HepG2 (cell line): ENCODE results near the gene ASPM. TPM values are rescaled to one million over a fixed set of nuclear protein-coding genes. Genes with fewer than 3 reads are reported as not detected.
A peak's percentile ranks its signal among the peaks of the same experiment; 100 is the strongest.

Experiments used
- ATAC-seq: fragments of 200-7000 bp; cut with Tn5 transposase; 3 replicates; pipeline ENCODE4 v1.9.1; 2020; ENCODE audit warnings: mild to moderate bottlenecking, moderate library complexity
- BruUV-seq: library from RNA; stranded (reverse); fragments of 400-500 nt; replicated peaks from 2 replicates; lab custom pipeline; 2021; lab: Mats Ljungman, UMichigan
- CTCF ChIA-PET: fragments of 300-600 bp; formaldehyde crosslinking; extraction: SDS; loops from one replicate; lab custom pipeline; 2021; ENCODE audit warnings: low total read pairs, inconsistent platforms, low intra/inter-chr PET ratio; lab: Yijun Ruan, JAX
- POLR2A ChIA-PET: fragments of 350-600 bp; sonication (Branson Sonifier 250); formaldehyde crosslinking; loops from one replicate; lab custom pipeline; 2020; ENCODE audit warnings: antibody characterized with exemption, inconsistent platforms; lab: Yijun Ruan, JAX
- DNase-seq: peaks from one replicate; pipeline ENCODE4 v3.0.0-alpha.2; 2015; ENCODE audit warnings: low spot score
- FAIRE-seq: peaks from 3 replicates; lab custom pipeline; 2011; peaks lifted over from hg19 to GRCh38; lab: Jason Lieb, UNC
- H2AFZ ChIP-seq: one replicate; pipeline ENCODE4 v1.6.1; 2011; ENCODE audit warnings: low read length, inconsistent platforms
- H3K27ac ChIP-seq: fragments of 300-600 bp; 3 replicates; pipeline ENCODE4 v1.8.0; 2011; ENCODE audit warnings: mixed run types, mild to moderate bottlenecking, mixed read lengths, low read length, inconsistent platforms; ENCODE audit not compliant: insufficient read depth; ENCODE audit errors: extremely low read length
- H3K27me3 ChIP-seq, 2 experiments: fragments of 200-600 bp in 1 of 2; 2 replicates in 1 of 2; 3 replicates in 1 of 2; pipeline versions ENCODE4 v1.6.0 to v1.8.0; 2011; ENCODE audit warnings: low read length in 2 of 2, mild to moderate bottlenecking in 2 of 2, moderate library complexity in 2 of 2, inconsistent platforms in 1 of 2; ENCODE audit not compliant: insufficient read depth in 2 of 2, control insufficient read depth in 1 of 2
- H3K36me3 ChIP-seq, 2 experiments: fragments of 200-600 bp in 1 of 2; replicated peaks in 1 of 2; 2 replicates in 1 of 2; 3 replicates in 1 of 2; pipeline versions ENCODE4 v1.5.1 to v1.8.0; 2011; ENCODE audit warnings: low read length in 2 of 2, inconsistent platforms in 1 of 2; ENCODE audit not compliant: insufficient read depth in 2 of 2, control insufficient read depth in 1 of 2
- H3K4me1 ChIP-seq: 2 replicates; pipeline ENCODE4 v1.5.1; 2012; ENCODE audit warnings: low read length, inconsistent platforms; ENCODE audit not compliant: insufficient read depth
- H3K4me2 ChIP-seq: 2 replicates; pipeline ENCODE4 v1.6.0; 2011; ENCODE audit warnings: low read depth, low read length, inconsistent platforms
- H3K4me3 ChIP-seq, 3 experiments: fragments of 200-600 bp in 1 of 3; sonication (generic), shearing (Covaris generic) in 1 of 3; replicated peaks in 1 of 3; 2 replicates each; pipeline ENCODE4 v1.5.1; 2011 to 2016; ENCODE audit warnings: low read length in 3 of 3, inconsistent platforms in 2 of 3, low read depth in 2 of 3, mild to moderate bottlenecking in 2 of 3, control low read depth in 1 of 3, mixed read lengths in 1 of 3; ENCODE audit not compliant: insufficient read depth in 1 of 3
- H3K79me2 ChIP-seq: one replicate; pipeline ENCODE4 v1.6.1; 2011; ENCODE audit warnings: low read length, inconsistent platforms; ENCODE audit not compliant: insufficient read depth
- H3K9ac ChIP-seq: 2 replicates; pipeline ENCODE4 v1.6.0; 2011; ENCODE audit warnings: mild to moderate bottlenecking, low read depth, low read length, inconsistent platforms; ENCODE audit not compliant: insufficient read depth
- H3K9me3 ChIP-seq: 2 replicates; pipeline ENCODE4 v1.5.1; 2012; ENCODE audit warnings: mild to moderate bottlenecking, low read length
- H4K20me1 ChIP-seq: 2 replicates; pipeline ENCODE4 v1.6.0; 2011; ENCODE audit warnings: inconsistent platforms, mild to moderate bottlenecking, low read length, moderate library complexity; ENCODE audit not compliant: insufficient read depth
- DNMT1 ChIP-seq: sonication (generic); formaldehyde crosslinking; IDR thresholded peaks from 2 replicates; pipeline ENCODE4 v1.5.1; 2020; ENCODE audit warnings: mild to moderate bottlenecking, missing genetic modification reagents
- HDAC2 ChIP-seq: sonication (generic); formaldehyde crosslinking; IDR thresholded peaks from 2 replicates; pipeline ENCODE4 v1.4.0; 2020; ENCODE audit warnings: missing genetic modification reagents
- MED8 ChIP-seq: sonication (generic); formaldehyde crosslinking; IDR thresholded peaks from 2 replicates; pipeline ENCODE4 v1.8.1; 2023; ENCODE audit warnings: mild to moderate bottlenecking, missing genetic modification reagents; ENCODE audit not compliant: insufficient replicate concordance
- NKX3-1 ChIP-seq: sonication (generic); formaldehyde crosslinking; IDR thresholded peaks from 2 replicates; pipeline ENCODE4 v1.5.0; 2020; ENCODE audit warnings: missing genetic modification reagents
- SCMH1 ChIP-seq: sonication (generic); formaldehyde crosslinking; IDR thresholded peaks from 2 replicates; pipeline ENCODE4 v1.9.0; 2021; ENCODE audit warnings: missing genetic modification reagents, mild to moderate bottlenecking, borderline replicate concordance
- STAG1 ChIP-seq: sonication (generic); formaldehyde crosslinking; IDR thresholded peaks from 2 replicates; pipeline ENCODE4 v1.4.0; 2020; ENCODE audit warnings: missing genetic modification reagents
- TBP ChIP-seq: sonication (generic); formaldehyde crosslinking; IDR thresholded peaks from 2 replicates; pipeline ENCODE4 v1.5.0; 2020; ENCODE audit warnings: missing genetic modification reagents
- ZMAT3 ChIP-seq: sonication (generic); formaldehyde crosslinking; conservative IDR thresholded peaks from 2 replicates; pipeline ENCODE4 v1.7.0; 2021; ENCODE audit warnings: missing genetic modification reagents
- ZNF337 ChIP-seq: sonication (generic); formaldehyde crosslinking; IDR thresholded peaks from 2 replicates; pipeline ENCODE4 v1.5.1; 2020; ENCODE audit warnings: missing genetic modification reagents, low read depth, mild to moderate bottlenecking, borderline replicate concordance
- ZNF776 ChIP-seq: sonication (generic); formaldehyde crosslinking; IDR thresholded peaks from 2 replicates; pipeline ENCODE4 v1.4.0; 2020; ENCODE audit warnings: mild to moderate bottlenecking, missing genetic modification reagents
- ZNF777 ChIP-seq: sonication (generic); formaldehyde crosslinking; IDR thresholded peaks from 2 replicates; pipeline ENCODE4 v1.4.0; 2020; ENCODE audit warnings: missing genetic modification reagents
- WGBS: methylation state at CpG from one replicate; pipeline ENCODE4 v1.1.6; 2017; ENCODE audit warnings: low lambda C conversion rate; 5-methylcytosine and 5-hydroxymethylcytosine counted together
- in situ Hi-C: cut with HindIII; loops from 2 replicates; pipeline ENCODE4 v1.10.0; 2017; ENCODE audit warnings: low pct_unique_long_range_greater_than_20kb; ENCODE audit not compliant: extremely low pct_ligation_motif_present
- intact Hi-C: fragments of 100-400 bp; cut with micrococcal nuclease; formaldehyde crosslinking; loops from one replicate; pipeline ENCODE4 v1.10.0; 2022; ENCODE audit not compliant: unreplicated experiment
- polyA plus RNA-seq, 8 experiments: library from polyadenylated mRNA; depleted of rRNA in 3 of 8; stranded (reverse) in 7 of 8; unstranded in 1 of 8; fragments of >200 nt; fragmentation: Illumina TruSeq in 4 of 8; extraction: Trizol in 4 of 8; gene quantifications; 2 replicates each; pipeline versions ENCODE4 v1.2.1 to v1.2.3, GENCODE V29; 2011 to 2016; ENCODE audit warnings: low read depth in 4 of 8, missing spikeins in 1 of 8, mixed read lengths in 1 of 8; ENCODE audit not compliant: insufficient read depth in 1 of 8
- total RNA-seq, 5 experiments: library from RNA; depleted of rRNA; stranded (reverse); fragments of >200 nt; fragmentation: Illumina TruSeq; extraction: Trizol; gene quantifications; 2 replicates each; pipeline ENCODE4 v1.2.3, GENCODE V29; 2016; ENCODE audit warnings: low read depth in 1 of 5
- TF ChIP-seq, protein P1 (sequence below): sonication (generic); formaldehyde crosslinking; IDR thresholded peaks from 2 replicates; pipeline ENCODE4 v1.5.0; 2020; ENCODE audit warnings: mild to moderate bottlenecking, missing genetic modification reagents, moderate library complexity
- TF ChIP-seq, protein P2 (sequence below): sonication (generic); formaldehyde crosslinking; IDR thresholded peaks from 2 replicates; pipeline ENCODE4 v1.4.0; 2020; ENCODE audit warnings: missing genetic modification reagents
- TF ChIP-seq, protein P3 (sequence below): sonication (generic); formaldehyde crosslinking; IDR thresholded peaks from 2 replicates; pipeline ENCODE4 v1.4.0; 2020; ENCODE audit warnings: mild to moderate bottlenecking, low read depth, missing genetic modification reagents
- TF ChIP-seq, protein P4 (sequence below): sonication (generic); formaldehyde crosslinking; IDR thresholded peaks from 2 replicates; pipeline ENCODE4 v1.4.0; 2020; ENCODE audit warnings: missing genetic modification reagents, borderline replicate concordance

ASPM gene
- total and polyA plus RNA-seq, 2 of the 13 experiments (the other 11 are each of a cell fraction or from before 2014, with no cell fraction given), result 7.7 to 29.1 TPM

DNA sequence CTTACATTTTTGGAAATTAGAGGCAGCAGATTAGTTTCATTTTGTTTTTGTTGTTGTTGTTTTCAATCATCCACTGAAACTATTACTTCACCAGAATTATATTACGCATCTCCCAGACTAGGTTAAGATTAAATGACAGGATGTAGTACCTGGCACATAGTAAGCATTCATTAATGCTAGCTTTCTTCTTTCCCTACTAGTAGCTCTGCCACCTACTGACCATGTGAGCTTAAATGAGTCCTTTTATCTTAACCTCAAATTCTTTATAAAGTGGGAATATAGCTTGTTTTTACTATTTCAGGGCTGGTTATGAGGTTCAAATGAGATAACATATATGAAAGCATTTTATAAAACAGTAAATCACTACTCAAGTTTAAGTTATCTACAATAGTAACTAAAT is 10.2 kb upstream of the ASPM start:
- Histone ChIP-seq H3K27me3 (no peaks in the 10 kb centered on the region), H3K4me2 (no peak overlapping the region), H4K20me1 (no peaks in the 10 kb centered on the region), H3K9ac (no peak overlapping the region), H3K9me3 (no peaks in the 10 kb centered on the region), H3K79me2 (no peaks in the 10 kb centered on the region), H2AFZ (no peak overlapping the region), H3K4me3 (no peak overlapping the region), H3K27ac (no peak overlapping the region), H3K36me3 (peaks cover 2 to 5% of the 10 kb centered on the region in 2 experiments; a peak in 1 of 5 replicates), H3K4me1 (peaks cover 9% of the 10 kb centered on the region)
- ATAC-seq (no peak), FAIRE-seq (no peak), DNase-seq (no peak)
- intact Hi-C loops, result loop anchor here (5.0 kb wide), 1 partner anchor 414 kb away; no protein-coding TSS in a partner anchor
- ChIA-PET POLR2A (no interaction called here), CTCF (no interaction called here)
- WGBS, result 94% methylated on average over 1 of the region's 1 CpG
- in situ Hi-C loops, result no loop called here
- BruUV-seq, result no TSS peak
- TF ChIP-seq HDAC2 (CRISPR knock-in tag) (no peak), ZNF776 (CRISPR knock-in tag) (no peak), DNMT1 (no peak), ZNF337 (no peak), TBP (no peak), STAG1 (peak; percentile 25; the same call in 1 of the 2 replicates), ZMAT3 (CRISPR knock-in tag) (no peak), SCMH1 (CRISPR knock-in tag) (no peak), MED8 (CRISPR knock-in tag) (no peak), NKX3-1 (CRISPR knock-in tag) (no peak), ZNF777 (CRISPR knock-in tag) (no peak)
- TF ChIP-seq, protein P1, sequence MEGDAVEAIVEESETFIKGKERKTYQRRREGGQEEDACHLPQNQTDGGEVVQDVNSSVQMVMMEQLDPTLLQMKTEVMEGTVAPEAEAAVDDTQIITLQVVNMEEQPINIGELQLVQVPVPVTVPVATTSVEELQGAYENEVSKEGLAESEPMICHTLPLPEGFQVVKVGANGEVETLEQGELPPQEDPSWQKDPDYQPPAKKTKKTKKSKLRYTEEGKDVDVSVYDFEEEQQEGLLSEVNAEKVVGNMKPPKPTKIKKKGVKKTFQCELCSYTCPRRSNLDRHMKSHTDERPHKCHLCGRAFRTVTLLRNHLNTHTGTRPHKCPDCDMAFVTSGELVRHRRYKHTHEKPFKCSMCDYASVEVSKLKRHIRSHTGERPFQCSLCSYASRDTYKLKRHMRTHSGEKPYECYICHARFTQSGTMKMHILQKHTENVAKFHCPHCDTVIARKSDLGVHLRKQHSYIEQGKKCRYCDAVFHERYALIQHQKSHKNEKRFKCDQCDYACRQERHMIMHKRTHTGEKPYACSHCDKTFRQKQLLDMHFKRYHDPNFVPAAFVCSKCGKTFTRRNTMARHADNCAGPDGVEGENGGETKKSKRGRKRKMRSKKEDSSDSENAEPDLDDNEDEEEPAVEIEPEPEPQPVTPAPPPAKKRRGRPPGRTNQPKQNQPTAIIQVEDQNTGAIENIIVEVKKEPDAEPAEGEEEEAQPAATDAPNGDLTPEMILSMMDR, result 0 out of 2 replicates have a peak, but pooled peaks have one; percentile 13
- TF ChIP-seq, protein P2, sequence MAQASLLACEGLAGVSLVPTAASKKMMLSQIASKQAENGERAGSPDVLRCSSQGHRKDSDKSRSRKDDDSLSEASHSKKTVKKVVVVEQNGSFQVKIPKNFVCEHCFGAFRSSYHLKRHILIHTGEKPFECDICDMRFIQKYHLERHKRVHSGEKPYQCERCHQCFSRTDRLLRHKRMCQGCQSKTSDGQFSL, result no peak
- TF ChIP-seq, protein P3, sequence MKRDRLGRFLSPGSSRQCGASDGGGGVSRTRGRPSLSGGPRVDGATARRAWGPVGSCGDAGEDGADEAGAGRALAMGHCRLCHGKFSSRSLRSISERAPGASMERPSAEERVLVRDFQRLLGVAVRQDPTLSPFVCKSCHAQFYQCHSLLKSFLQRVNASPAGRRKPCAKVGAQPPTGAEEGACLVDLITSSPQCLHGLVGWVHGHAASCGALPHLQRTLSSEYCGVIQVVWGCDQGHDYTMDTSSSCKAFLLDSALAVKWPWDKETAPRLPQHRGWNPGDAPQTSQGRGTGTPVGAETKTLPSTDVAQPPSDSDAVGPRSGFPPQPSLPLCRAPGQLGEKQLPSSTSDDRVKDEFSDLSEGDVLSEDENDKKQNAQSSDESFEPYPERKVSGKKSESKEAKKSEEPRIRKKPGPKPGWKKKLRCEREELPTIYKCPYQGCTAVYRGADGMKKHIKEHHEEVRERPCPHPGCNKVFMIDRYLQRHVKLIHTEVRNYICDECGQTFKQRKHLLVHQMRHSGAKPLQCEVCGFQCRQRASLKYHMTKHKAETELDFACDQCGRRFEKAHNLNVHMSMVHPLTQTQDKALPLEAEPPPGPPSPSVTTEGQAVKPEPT, result no peak
- TF ChIP-seq, protein P4, sequence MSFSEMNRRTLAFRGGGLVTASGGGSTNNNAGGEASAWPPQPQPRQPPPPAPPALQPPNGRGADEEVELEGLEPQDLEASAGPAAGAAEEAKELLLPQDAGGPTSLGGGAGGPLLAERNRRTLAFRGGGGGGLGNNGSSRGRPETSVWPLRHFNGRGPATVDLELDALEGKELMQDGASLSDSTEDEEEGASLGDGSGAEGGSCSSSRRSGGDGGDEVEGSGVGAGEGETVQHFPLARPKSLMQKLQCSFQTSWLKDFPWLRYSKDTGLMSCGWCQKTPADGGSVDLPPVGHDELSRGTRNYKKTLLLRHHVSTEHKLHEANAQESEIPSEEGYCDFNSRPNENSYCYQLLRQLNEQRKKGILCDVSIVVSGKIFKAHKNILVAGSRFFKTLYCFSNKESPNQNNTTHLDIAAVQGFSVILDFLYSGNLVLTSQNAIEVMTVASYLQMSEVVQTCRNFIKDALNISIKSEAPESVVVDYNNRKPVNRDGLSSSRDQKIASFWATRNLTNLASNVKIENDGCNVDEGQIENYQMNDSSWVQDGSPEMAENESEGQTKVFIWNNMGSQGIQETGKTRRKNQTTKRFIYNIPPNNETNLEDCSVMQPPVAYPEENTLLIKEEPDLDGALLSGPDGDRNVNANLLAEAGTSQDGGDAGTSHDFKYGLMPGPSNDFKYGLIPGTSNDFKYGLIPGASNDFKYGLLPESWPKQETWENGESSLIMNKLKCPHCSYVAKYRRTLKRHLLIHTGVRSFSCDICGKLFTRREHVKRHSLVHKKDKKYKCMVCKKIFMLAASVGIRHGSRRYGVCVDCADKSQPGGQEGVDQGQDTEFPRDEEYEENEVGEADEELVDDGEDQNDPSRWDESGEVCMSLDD (CRISPR knock-in tag), result no peak
